Measurements from ENCODE around the gene CARF.
A peak's percentile ranks its signal among the peaks of the same experiment; 100 is the strongest.
"Not testable (repeated sequence)": the region's sequence is repeated elsewhere in the genome, so short reads cannot be mapped to it uniquely, and the experiment has no call there.

The CARF gene

DNA sequence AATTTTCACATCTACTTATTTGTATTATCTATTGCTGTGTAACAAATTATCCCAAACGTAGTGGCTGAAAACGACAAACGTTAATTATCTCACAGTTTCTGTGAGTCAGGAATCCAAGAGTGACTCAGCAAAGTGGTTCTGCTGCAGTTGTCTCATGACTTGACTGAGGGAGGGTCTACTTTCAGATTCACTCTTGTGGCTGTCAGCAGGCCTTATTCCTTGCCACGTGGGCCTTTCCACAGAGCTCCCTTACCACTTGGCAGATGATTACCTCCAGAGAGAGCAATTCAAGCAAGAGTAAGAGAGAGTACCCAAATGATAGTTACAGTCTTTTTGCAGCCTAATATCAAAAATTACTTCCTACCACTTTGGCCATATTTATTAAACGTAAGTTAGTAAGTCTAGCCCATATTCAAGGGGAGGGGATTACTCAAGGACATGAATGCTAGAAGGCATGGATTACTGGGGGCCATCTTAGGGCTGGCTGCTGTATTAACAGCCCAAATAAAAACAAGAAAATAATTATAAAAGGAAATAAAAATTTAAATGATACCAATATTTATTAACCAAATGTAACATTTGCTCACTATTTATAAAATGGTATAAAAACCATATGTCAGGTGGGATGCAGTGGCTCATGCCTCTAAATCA is 53.9 kb downstream of the CARF start:
- Histone ChIP-seq H3K4me3 (ENCODE audit: insufficient read length, low read depth) (no peak overlapping the region), H3K36me3 (ENCODE audit: insufficient read depth, insufficient read length, low read length) (no peaks in the 10 kb centered on the region), H3K9ac (ENCODE audit: insufficient read length, low read depth) (no peak overlapping the region), H3K4me1 (ENCODE audit: insufficient read depth, insufficient read length) (peaks cover 4% of the 10 kb centered on the region), H3K27me3 (ENCODE audit: insufficient read depth, insufficient read length) (no peaks in the 10 kb centered on the region), H3K9me3 (ENCODE audit: insufficient read depth, low read length) (no peaks in the 10 kb centered on the region)
- TF ChIP-seq YY1 (IDR thresholded peaks at IDR 0.05; ENCODE audit: insufficient read depth, insufficient read length), result no peak
- no peak for TF ChIP-seq ZNF274 (IDR thresholded peaks at IDR 0.05; ENCODE audit: low read depth, low read length)
- TF ChIP-seq SUZ12 (IDR thresholded peaks at IDR 0.05; ENCODE audit: extremely low read depth, insufficient read depth, insufficient read length), result no peak
- DNase-seq (ENCODE audit: low read depth, low spot score), result peak; percentile 9

DNA sequence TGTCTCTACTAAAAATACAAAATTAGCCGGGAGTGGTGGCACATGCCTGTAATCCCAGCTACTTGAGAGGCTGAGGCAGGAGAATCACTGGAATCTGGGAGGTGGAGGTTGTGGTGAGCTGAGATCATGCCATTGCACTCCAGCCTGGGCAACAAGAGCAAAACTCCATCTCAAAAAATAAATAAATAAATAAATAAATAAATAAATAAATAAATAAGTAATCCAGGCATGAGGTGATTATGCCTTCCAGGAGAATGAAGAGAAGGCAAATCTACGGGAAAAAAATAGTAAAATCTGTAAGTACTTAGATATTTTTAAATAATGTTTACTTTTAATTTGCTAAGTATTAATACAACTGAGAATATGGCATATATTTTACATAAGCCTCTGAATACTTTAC is 57.3 kb downstream of the CARF start:
- H3K36me3 ChIP-seq (ENCODE audit: insufficient read depth, insufficient read length, low read length); DNase-seq (ENCODE audit: low read depth, low spot score); H3K4me3 ChIP-seq (ENCODE audit: insufficient read length, low read depth); H3K27me3 ChIP-seq (ENCODE audit: insufficient read depth, insufficient read length); H3K4me1 ChIP-seq (ENCODE audit: insufficient read depth, insufficient read length); H3K9me3 ChIP-seq (ENCODE audit: insufficient read depth, low read length); H3K9ac ChIP-seq (ENCODE audit: insufficient read length, low read depth): not testable (repeated sequence)

DNA sequence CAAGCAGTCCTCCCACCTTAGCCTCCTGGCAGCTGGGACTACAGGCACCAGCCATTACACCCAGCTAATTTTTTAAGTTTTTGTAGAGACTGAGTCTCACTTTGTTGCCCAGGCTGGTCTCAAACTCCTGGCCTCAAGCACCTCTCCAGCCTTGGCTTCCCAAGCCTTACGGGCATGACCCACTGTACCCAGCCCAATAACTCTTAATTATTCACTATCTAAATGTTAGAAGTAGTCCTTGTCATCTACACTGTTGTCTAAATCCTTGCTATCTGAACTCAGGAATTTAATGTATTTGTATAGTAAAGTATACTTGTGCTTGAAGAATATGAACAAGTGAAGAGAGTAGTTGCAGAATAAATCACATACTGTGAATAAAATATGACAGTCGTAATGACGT is 64.7 kb downstream of the CARF start:
- Histone ChIP-seq H3K36me3 (ENCODE audit: insufficient read depth, insufficient read length, low read length) (no peaks in the 10 kb centered on the region), H3K9ac (ENCODE audit: insufficient read length, low read depth) (no peak overlapping the region), H3K4me1 (ENCODE audit: insufficient read depth, insufficient read length) (no peaks in the 10 kb centered on the region), H3K9me3 (ENCODE audit: insufficient read depth, low read length) (no peaks in the 10 kb centered on the region), H3K4me3 (ENCODE audit: insufficient read length, low read depth) (no peak overlapping the region), H3K27me3 (ENCODE audit: insufficient read depth, insufficient read length) (no peaks in the 10 kb centered on the region)
- DNase-seq (ENCODE audit: low read depth, low spot score), result no peak
- TF ChIP-seq YY1 (IDR thresholded peaks at IDR 0.05; ENCODE audit: insufficient read depth, insufficient read length) (no peak), SUZ12 (IDR thresholded peaks at IDR 0.05; ENCODE audit: extremely low read depth, insufficient read depth, insufficient read length) (no peak), ZNF274 (IDR thresholded peaks at IDR 0.05; ENCODE audit: low read depth, low read length) (no peak)

DNA sequence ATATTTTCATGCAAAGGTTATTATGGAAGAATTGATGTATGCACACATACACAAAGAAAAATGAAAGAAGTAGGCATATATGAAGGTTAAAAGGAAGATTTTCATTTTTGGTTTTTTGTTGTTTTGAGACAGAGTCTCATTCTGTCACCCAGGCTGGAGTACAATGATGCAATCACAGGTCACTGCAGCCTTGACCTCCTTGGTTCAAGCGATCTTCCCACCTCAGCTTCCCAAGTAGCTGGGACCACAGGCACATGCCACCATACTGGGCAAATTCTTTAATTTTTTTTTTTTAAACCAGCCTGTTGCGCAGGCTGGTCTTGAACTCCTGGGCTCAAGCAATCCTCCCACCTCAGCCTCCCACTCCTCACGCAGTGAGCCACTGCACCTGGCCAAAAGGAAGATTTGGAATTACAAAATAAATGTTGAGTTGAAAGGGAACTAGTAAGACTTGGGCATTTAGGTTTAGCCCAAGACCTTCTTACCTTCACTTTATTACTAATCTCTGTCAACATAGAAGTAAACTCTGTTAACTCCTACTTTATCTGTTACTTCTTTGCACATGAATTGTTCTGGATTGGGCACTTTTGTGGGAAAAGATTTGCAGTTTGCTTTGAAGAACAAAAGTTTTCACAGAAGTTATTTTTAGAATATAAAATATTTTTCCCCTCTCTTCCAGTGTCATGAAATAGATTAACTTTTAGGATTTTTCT is 70.9 kb downstream of the CARF start:
- H3K27me3 ChIP-seq (ENCODE audit: insufficient read depth, insufficient read length), result no peaks in the 10 kb centered on the region
- H3K36me3 ChIP-seq (ENCODE audit: insufficient read depth, insufficient read length, low read length), result no peaks in the 10 kb centered on the region
- DNase-seq (ENCODE audit: low read depth, low spot score), result no peak
- H3K4me1 ChIP-seq (ENCODE audit: insufficient read depth, insufficient read length), result no peaks in the 10 kb centered on the region
- no peak overlapping the region for H3K9ac ChIP-seq (ENCODE audit: insufficient read length, low read depth)
- no peak overlapping the region for H3K4me3 ChIP-seq (ENCODE audit: insufficient read length, low read depth)
- TF ChIP-seq YY1 (IDR thresholded peaks at IDR 0.05; ENCODE audit: insufficient read depth, insufficient read length) (no peak), ZNF274 (IDR thresholded peaks at IDR 0.05; ENCODE audit: low read depth, low read length) (no peak), SUZ12 (IDR thresholded peaks at IDR 0.05; ENCODE audit: extremely low read depth, insufficient read depth, insufficient read length) (no peak)
- no peaks in the 10 kb centered on the region for H3K9me3 ChIP-seq (ENCODE audit: insufficient read depth, low read length)

DNA sequence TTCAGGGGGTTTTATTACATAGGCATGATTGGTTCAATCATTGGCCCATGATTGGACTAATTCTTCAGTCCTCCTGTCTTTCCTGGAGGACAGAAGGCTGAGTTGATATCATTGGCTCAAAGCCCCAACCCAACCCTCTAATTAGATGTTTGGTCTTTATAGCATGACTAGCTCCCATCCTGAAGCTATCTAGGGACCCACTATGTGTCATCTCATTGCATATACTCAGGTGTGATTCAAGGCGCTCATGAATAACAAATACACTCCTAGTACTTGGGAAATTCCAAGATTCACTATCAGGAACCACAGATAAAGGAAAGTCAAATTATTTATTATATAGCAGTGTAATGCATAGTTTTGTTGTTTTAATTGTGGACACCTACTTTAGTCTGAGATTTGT is 77.7 kb downstream of the CARF start:
- Histone ChIP-seq H3K4me3 (ENCODE audit: insufficient read length, low read depth) (no peak overlapping the region), H3K9ac (ENCODE audit: insufficient read length, low read depth) (no peak overlapping the region), H3K4me1 (ENCODE audit: insufficient read depth, insufficient read length) (no peaks in the 10 kb centered on the region), H3K36me3 (ENCODE audit: insufficient read depth, insufficient read length, low read length) (no peaks in the 10 kb centered on the region), H3K9me3 (ENCODE audit: insufficient read depth, low read length) (no peaks in the 10 kb centered on the region), H3K27me3 (ENCODE audit: insufficient read depth, insufficient read length) (no peaks in the 10 kb centered on the region)
- no peak for TF ChIP-seq SUZ12 (IDR thresholded peaks at IDR 0.05; ENCODE audit: extremely low read depth, insufficient read depth, insufficient read length)
- no peak for TF ChIP-seq YY1 (IDR thresholded peaks at IDR 0.05; ENCODE audit: insufficient read depth, insufficient read length)
- no peak for TF ChIP-seq ZNF274 (IDR thresholded peaks at IDR 0.05; ENCODE audit: low read depth, low read length)
- no peak for DNase-seq (ENCODE audit: low read depth, low spot score)

DNA sequence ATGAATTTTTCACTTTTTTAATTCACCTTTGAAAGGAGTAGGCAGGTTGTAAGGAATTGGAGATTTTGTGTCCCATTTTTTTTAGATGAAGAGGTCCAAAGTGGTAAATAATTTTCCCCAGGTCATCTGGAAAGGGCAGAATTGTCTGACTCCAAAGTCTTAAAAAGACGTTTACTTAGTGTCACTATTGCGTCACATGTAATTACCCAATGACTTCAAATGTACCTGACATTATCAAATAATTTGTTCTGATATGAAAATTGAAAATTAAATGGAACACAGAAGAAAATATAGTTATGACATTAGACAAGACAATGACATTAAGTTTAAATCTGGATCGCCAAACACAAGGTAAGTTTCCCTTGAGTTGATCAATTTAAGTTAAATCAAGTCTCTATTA is 78.4 kb downstream of the CARF start:
- Histone ChIP-seq H3K9ac (ENCODE audit: insufficient read length, low read depth) (no peak overlapping the region), H3K4me1 (ENCODE audit: insufficient read depth, insufficient read length) (no peaks in the 10 kb centered on the region), H3K27me3 (ENCODE audit: insufficient read depth, insufficient read length) (no peaks in the 10 kb centered on the region), H3K36me3 (ENCODE audit: insufficient read depth, insufficient read length, low read length) (no peaks in the 10 kb centered on the region), H3K4me3 (ENCODE audit: insufficient read length, low read depth) (no peak overlapping the region), H3K9me3 (ENCODE audit: insufficient read depth, low read length) (no peaks in the 10 kb centered on the region)
- no peak for DNase-seq (ENCODE audit: low read depth, low spot score)
- TF ChIP-seq ZNF274 (IDR thresholded peaks at IDR 0.05; ENCODE audit: low read depth, low read length), result no peak
- no peak for TF ChIP-seq SUZ12 (IDR thresholded peaks at IDR 0.05; ENCODE audit: extremely low read depth, insufficient read depth, insufficient read length)
- TF ChIP-seq YY1 (IDR thresholded peaks at IDR 0.05; ENCODE audit: insufficient read depth, insufficient read length), result no peak

DNA sequence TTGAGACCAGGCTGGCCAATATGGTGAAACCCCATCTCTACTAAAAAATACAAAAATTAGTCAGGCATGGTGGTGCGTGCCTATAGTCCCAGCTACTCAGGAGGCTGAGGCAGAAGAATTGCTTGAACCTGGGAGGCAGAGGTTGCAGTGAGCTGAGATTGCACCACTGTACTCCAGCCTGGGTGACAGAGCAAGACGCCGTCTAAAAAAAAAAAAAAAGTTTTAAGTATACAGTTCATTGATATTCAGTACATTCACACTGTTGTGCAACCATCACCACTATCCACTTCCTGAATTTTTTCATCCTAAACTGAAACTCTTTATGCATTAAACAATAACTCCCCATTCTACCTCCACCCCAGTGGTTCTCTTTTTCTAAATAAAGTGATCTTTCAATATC is 85.0 kb downstream of the CARF start:
- not testable (repeated sequence) for H3K9me3 ChIP-seq (ENCODE audit: insufficient read depth, low read length); H3K27me3 ChIP-seq (ENCODE audit: insufficient read depth, insufficient read length); H3K36me3 ChIP-seq (ENCODE audit: insufficient read depth, insufficient read length, low read length); H3K9ac ChIP-seq (ENCODE audit: insufficient read length, low read depth); H3K4me1 ChIP-seq (ENCODE audit: insufficient read depth, insufficient read length); DNase-seq (ENCODE audit: low read depth, low spot score); H3K4me3 ChIP-seq (ENCODE audit: insufficient read length, low read depth)
